ENCODE data around the gene ZDHHC22.
A peak's percentile ranks its signal among the peaks of the same experiment; 100 is the strongest.

ZDHHC22 gene

GRCh38 chr14:77153802-77154201, 12.2 kb upstream of the ZDHHC22 start:
- no peak overlapping the region for H3K4me3 ChIP-seq (ENCODE audit: low read length)
- H3K36me3 ChIP-seq (ENCODE audit: insufficient read depth, low read length) = no peaks in the 10 kb centered on the region
- H3K9me3 ChIP-seq (replicated peaks; ENCODE audit: low read length) = no peaks in the 10 kb centered on the region
- peaks cover 9% of the 10 kb centered on the region for H3K4me1 ChIP-seq (ENCODE audit: control insufficient read depth, insufficient read depth, low read length)
- H3K4me2 ChIP-seq (ENCODE audit: low read length) = no peak overlapping the region
- H3K27me3 ChIP-seq (ENCODE audit: control insufficient read depth, insufficient read depth, low read length) = peaks cover 48% of the 10 kb centered on the region
- H3K9ac ChIP-seq (ENCODE audit: low read depth, low read length) = no peak overlapping the region

- Histone ChIP-seq H3K4me3 (ENCODE audit: low read length) (no peak overlapping the region), H3K9me3 (replicated peaks; ENCODE audit: low read length) (no peaks in the 10 kb centered on the region), H3K27me3 (ENCODE audit: control insufficient read depth, insufficient read depth, low read length) (peaks cover 51% of the 10 kb centered on the region), H3K9ac (ENCODE audit: low read depth, low read length) (no peak overlapping the region), H3K4me1 (ENCODE audit: control insufficient read depth, insufficient read depth, low read length) (no peaks in the 10 kb centered on the region), H3K36me3 (ENCODE audit: insufficient read depth, low read length) (no peaks in the 10 kb centered on the region), H3K4me2 (ENCODE audit: low read length) (no peak overlapping the region)
Measured at GRCh38 chr14:77151918-77152588, 10.5 kb upstream of the ZDHHC22 start.

- no peaks in the 10 kb centered on the region for H3K9me3 ChIP-seq (replicated peaks; ENCODE audit: low read length)
- no peaks in the 10 kb centered on the region for H3K36me3 ChIP-seq (ENCODE audit: insufficient read depth, low read length)
- H3K4me2 ChIP-seq (ENCODE audit: low read length) = no peak overlapping the region
- no peak overlapping the region for H3K4me3 ChIP-seq (ENCODE audit: low read length)
- H3K27me3 ChIP-seq (ENCODE audit: control insufficient read depth, insufficient read depth, low read length) = peaks cover 59% of the 10 kb centered on the region
- H3K4me1 ChIP-seq (ENCODE audit: control insufficient read depth, insufficient read depth, low read length) = no peaks in the 10 kb centered on the region
- no peak overlapping the region for H3K9ac ChIP-seq (ENCODE audit: low read depth, low read length)
Measured at GRCh38 chr14:77151245-77151644, 9.7 kb upstream of the ZDHHC22 start.

GRCh38 chr14:77148510-77149231, 7.1 kb upstream of the ZDHHC22 start:
- Histone ChIP-seq H3K9me3 (replicated peaks; ENCODE audit: low read length) (no peaks in the 10 kb centered on the region), H3K27me3 (ENCODE audit: control insufficient read depth, insufficient read depth, low read length) (peaks cover 62% of the 10 kb centered on the region), H3K36me3 (ENCODE audit: insufficient read depth, low read length) (no peaks in the 10 kb centered on the region), H3K4me3 (ENCODE audit: low read length) (no peak overlapping the region), H3K4me1 (ENCODE audit: control insufficient read depth, insufficient read depth, low read length) (no peaks in the 10 kb centered on the region), H3K4me2 (ENCODE audit: low read length) (no peak overlapping the region), H3K9ac (ENCODE audit: low read depth, low read length) (no peak overlapping the region)

- Histone ChIP-seq H3K4me3 (ENCODE audit: low read length) (no peak overlapping the region), H3K4me2 (ENCODE audit: low read length) (no peak overlapping the region), H3K9ac (ENCODE audit: low read depth, low read length) (no peak overlapping the region), H3K9me3 (replicated peaks; ENCODE audit: low read length) (no peaks in the 10 kb centered on the region), H3K27me3 (ENCODE audit: control insufficient read depth, insufficient read depth, low read length) (peaks cover 74% of the 10 kb centered on the region), H3K4me1 (ENCODE audit: control insufficient read depth, insufficient read depth, low read length) (no peaks in the 10 kb centered on the region), H3K36me3 (ENCODE audit: insufficient read depth, low read length) (no peaks in the 10 kb centered on the region)
Measured at GRCh38 chr14:77145975-77146740, 4.6 kb upstream of the ZDHHC22 start.

- Histone ChIP-seq H3K9ac (ENCODE audit: low read depth, low read length) (no peak overlapping the region), H3K27me3 (ENCODE audit: control insufficient read depth, insufficient read depth, low read length) (peaks cover 84% of the 10 kb centered on the region), H3K36me3 (ENCODE audit: insufficient read depth, low read length) (no peaks in the 10 kb centered on the region), H3K4me1 (ENCODE audit: control insufficient read depth, insufficient read depth, low read length) (peaks cover 7% of the 10 kb centered on the region), H3K4me2 (ENCODE audit: low read length) (no peak overlapping the region), H3K4me3 (ENCODE audit: low read length) (no peak overlapping the region), H3K9me3 (replicated peaks; ENCODE audit: low read length) (no peaks in the 10 kb centered on the region)
Measured at GRCh38 chr14:77144412-77145115, 3.0 kb upstream of the ZDHHC22 start.

- Histone ChIP-seq H3K36me3 (ENCODE audit: insufficient read depth, low read length) (no peaks in the 10 kb centered on the region), H3K27me3 (ENCODE audit: control insufficient read depth, insufficient read depth, low read length) (peaks cover 93% of the 10 kb centered on the region), H3K4me3 (ENCODE audit: low read length) (no peak overlapping the region), H3K4me1 (ENCODE audit: control insufficient read depth, insufficient read depth, low read length) (peaks cover 7% of the 10 kb centered on the region), H3K9ac (ENCODE audit: low read depth, low read length) (no peak overlapping the region), H3K9me3 (replicated peaks; ENCODE audit: low read length) (no peaks in the 10 kb centered on the region), H3K4me2 (ENCODE audit: low read length) (no peak overlapping the region)
Measured at GRCh38 chr14:77143071-77143470, 1.5 kb upstream of the ZDHHC22 start.

GRCh38 chr14:77142005-77142800, 612 bp upstream of the ZDHHC22 start:
- no peaks in the 10 kb centered on the region for H3K9me3 ChIP-seq (replicated peaks; ENCODE audit: low read length)
- H3K4me3 ChIP-seq (ENCODE audit: low read length) = no peak overlapping the region
- peaks cover 7% of the 10 kb centered on the region for H3K4me1 ChIP-seq (ENCODE audit: control insufficient read depth, insufficient read depth, low read length)
- H3K9ac ChIP-seq (ENCODE audit: low read depth, low read length) = no peak overlapping the region
- H3K4me2 ChIP-seq (ENCODE audit: low read length) = peak overlapping the region; percentile 89
- H3K27me3 ChIP-seq (ENCODE audit: control insufficient read depth, insufficient read depth, low read length) = peaks cover 95% of the 10 kb centered on the region
- no peaks in the 10 kb centered on the region for H3K36me3 ChIP-seq (ENCODE audit: insufficient read depth, low read length)

GRCh38 chr14:77140359-77141213, 1.0 kb downstream of the ZDHHC22 start:
- peaks cover 91% of the 10 kb centered on the region for H3K27me3 ChIP-seq (ENCODE audit: control insufficient read depth, insufficient read depth, low read length)
- peaks cover 7% of the 10 kb centered on the region for H3K4me1 ChIP-seq (ENCODE audit: control insufficient read depth, insufficient read depth, low read length)
- no peaks in the 10 kb centered on the region for H3K36me3 ChIP-seq (ENCODE audit: insufficient read depth, low read length)
- no peak overlapping the region for H3K9ac ChIP-seq (ENCODE audit: low read depth, low read length)
- no peaks in the 10 kb centered on the region for H3K9me3 ChIP-seq (replicated peaks; ENCODE audit: low read length)
- peak overlapping the region; percentile 60 for H3K4me3 ChIP-seq (ENCODE audit: low read length)
- peak overlapping the region; percentile 89 for H3K4me2 ChIP-seq (ENCODE audit: low read length)

Measured in skeletal muscle satellite cell (primary cell).